Measurements from ENCODE around the gene TNNT3.
"Not testable (repeated sequence)": the region's sequence is repeated elsewhere in the genome, so short reads cannot be mapped to it uniquely, and the experiment has no call there.

TNNT3 gene

DNA sequence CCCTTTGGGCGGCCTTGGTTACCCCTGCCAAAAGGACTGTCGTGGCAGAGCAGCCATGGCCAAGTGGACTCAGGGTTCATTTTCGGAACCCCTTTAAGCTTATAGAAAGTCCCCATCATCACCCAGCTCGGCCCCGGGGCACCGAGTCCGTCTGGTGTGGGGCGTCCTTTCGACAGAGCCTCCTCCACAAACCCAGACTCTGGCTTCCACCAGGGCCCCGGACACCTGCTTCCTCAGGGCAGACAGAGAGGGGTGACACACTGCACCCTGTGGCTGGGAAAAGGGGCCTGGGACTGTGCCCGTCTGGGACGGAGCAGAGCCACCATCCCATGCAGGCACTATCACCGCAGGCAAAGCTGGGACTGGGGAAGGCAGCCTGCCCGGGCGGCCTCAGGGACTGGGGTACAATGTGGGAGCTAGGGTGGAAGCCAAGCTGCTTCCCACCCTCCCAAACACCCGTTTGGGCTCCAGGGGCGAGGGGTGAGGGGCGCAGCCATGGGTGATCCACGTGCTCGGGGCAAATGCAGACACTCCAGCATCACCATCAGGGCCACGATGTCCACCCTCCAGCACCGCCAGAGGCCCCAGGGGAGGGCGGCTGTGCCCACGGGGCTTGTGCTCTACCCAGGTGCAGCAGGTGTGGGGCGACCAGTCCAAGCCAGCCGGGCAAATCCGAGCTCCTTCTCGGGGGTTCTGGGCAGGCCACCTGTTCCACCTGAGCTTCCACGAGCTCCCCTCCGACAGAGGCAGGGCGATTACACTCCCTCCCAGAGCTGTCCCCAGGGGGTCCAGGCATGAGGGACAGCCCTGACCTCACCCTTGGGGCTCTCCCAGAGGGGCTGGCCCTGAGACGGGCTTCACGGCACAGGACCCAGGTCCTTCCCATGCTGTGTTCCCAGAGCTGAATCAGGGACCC is 15.9 kb downstream of the TNNT3 start:
- DNase-seq (ENCODE audit: low read depth), result no peak

DNA sequence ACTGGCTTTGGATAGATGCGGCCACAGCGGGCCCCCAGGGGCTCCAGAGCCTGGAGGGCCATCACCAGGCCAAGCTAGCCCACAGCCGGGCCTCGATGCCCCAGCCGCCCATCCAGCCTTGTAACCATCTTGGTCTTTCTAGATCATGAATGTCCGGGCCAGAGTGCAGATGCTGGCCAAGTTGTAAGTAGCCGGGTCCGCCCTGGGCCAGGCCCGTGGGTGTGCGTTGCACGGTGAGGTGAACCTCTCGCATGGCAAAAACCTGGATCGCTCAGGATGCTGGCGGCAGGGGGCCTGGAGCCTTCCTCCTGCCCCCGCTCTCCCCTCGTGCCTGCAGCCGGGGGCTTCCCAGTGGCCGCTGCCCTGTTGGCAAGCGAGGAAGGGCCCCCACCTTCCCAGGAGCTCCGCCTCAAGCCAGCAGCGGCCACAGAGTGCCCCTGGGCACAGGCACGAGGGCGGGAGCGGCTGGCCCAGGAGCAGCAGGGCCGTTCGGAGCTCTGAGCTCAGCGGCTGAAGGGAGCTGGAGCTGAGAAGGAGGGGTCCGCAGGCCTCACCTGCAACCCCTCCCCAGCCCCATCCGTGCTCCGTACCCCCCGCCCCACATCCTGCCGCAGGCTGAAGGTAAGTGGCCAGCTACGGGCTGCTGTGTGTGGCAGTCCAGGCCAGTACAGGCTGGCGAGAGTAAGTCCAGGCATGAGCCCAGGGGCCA is 16.7 kb downstream of the TNNT3 start:
- DNase-seq (ENCODE audit: low read depth), result no peak

DNA sequence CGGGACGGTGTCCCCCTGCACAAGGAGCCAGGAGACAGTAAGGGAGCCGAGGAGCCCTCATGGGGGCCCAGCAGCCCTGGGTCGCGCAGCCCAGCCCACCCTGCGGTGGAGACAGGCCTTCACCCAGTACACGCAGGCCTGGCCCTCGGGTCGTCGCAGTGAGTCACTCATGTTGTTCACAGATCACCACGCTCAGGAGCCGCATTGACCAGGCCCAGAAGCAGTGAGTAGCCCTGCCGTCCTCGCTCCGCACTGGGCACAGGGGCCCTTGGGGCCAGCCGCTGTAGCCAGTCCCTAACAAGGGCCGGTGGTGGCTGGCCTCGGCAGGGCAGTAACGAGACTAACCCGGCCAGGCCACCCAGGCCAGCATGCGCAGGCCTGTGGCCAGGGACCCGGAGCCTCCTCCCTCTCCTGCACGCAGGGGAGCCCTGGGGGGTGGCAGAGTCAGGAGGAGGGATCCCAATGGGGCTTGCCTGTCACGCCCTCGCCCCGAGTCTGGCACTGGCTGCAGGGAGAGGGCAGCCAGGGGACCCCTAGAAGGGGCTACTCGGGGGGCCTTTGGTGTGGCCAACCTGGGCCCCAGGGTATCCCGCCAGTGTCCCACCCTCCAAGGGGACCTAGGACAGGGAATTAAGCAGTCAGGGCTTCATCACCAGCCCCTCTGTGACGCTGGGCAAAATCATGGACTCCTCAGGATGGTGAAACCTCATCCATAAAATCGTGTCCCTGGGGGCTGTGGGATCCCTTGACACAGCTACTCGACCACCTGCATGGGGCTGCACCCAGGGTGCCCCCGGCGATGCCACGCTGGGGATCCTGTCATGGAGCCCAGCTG is 17.5 kb downstream of the TNNT3 start:
- no peak for DNase-seq (ENCODE audit: low read depth)

DNA sequence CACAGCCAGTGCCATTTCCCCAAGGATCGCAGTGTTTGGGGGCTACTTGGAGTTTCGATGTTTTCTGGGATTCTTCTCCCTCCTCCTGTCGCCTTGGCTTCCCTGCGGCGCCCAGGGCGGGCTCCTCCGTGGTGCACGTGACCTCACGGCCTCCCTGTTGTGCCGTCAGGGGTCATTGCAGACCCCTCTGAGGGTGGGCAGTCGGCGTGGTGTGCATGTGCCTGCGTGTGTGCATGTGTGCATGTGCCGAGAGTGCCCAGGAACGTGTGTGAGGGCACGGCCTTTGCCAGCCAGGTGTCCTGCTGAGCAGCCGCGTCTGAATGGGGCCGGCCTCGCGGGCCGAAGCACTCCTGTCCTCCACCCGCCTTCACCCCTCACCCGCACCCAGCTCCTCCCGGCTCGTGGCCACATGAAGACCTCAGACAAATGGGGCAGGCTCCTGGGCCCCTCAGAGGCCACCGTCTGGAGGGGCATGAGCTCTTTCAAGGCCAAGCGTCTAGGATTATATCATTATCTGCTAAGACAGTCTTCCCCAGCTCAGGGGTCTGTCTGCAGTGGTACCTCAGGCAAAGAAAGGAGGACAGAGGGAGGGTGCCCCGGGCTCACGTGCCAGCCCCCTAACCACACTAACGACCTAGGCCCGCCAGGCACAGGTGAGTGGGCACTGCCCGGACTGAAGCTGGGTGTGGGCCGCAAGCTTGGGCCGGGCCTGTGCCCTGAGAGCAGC is 18.3 kb downstream of the TNNT3 start:
- DNase-seq (ENCODE audit: low read depth), result no peak

DNA sequence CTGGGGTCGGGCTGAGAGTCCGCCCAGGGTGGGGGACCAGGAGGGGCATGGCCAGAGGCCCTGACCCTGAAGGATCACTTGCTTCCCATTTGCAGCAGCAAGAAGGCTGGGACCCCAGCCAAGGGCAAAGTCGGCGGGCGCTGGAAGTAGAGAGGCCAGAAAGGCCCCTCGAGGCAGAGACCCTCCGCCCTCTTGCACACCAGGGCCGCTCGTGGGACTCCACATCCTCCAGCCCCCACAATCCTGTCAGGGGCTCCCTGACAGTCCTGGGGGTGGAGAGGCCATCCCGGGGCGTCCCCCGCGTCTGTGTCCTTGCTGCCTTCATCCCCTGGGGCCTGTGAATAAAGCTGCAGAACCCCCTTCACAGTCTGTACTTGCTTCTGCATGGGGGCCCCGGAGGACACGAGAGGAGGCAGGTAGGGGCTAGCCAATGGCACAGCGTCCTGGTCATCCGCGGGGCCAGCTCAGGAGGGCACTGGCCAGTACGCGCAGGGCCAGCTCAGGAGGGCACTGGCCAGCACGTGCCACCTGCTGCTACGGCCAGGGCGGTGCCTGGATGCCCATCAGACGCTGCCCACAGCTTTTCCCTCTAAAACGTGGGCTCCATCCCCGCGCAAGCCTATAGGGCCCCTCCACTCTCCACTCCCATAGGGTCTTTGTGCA is 19.0 kb downstream of the TNNT3 start:
- no peak for DNase-seq (ENCODE audit: low read depth)

DNA sequence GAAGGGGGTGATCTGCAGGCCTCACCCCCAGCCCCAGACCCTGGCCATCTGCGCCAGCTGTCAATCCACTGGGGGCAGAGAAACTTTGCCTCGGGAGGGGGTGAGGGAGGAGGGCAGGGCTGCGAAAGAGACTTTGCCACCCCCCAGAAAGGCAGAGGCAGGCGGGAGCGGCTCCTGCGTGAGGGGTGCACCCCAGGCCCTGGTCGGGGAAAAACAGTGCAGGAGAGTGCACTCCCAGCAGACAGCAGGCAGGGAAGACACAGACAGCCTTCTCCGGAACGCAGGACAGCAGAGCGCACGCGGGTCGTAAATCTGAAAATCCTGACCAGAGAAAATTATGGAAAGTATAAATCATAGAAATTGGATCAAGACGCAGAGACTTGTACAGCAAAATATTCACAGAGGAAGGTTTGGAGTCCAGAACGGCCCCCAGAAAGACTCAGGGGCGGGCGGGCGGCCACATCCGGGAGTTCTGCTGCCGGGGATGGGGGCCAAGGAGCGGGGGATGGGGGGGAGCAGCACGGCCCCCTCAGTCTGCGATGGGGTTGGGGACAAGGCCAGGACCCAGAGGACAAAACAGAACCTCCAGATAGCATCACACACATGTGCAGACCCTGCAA is 19.6 kb downstream of the TNNT3 start:
- no peak for DNase-seq (ENCODE audit: low read depth)

DNA sequence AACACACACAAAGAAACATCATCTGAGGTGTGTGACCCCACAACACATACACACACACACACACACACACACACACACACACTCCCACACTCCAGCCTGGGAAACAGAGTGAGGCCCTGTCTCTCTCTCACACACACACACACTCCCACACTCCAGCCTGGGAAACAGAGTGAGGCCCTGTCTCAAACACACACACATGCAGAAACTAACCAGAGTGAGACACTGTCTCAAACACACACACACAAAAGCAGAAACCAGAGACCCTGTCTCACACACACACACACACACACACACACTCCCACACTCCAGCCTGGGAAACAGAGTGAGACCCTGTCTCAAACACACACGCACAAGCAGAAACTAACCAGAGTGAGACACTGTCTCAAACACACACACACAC is 20.3 kb downstream of the TNNT3 start:
- DNase-seq (ENCODE audit: low read depth), result not testable (repeated sequence)

DNA sequence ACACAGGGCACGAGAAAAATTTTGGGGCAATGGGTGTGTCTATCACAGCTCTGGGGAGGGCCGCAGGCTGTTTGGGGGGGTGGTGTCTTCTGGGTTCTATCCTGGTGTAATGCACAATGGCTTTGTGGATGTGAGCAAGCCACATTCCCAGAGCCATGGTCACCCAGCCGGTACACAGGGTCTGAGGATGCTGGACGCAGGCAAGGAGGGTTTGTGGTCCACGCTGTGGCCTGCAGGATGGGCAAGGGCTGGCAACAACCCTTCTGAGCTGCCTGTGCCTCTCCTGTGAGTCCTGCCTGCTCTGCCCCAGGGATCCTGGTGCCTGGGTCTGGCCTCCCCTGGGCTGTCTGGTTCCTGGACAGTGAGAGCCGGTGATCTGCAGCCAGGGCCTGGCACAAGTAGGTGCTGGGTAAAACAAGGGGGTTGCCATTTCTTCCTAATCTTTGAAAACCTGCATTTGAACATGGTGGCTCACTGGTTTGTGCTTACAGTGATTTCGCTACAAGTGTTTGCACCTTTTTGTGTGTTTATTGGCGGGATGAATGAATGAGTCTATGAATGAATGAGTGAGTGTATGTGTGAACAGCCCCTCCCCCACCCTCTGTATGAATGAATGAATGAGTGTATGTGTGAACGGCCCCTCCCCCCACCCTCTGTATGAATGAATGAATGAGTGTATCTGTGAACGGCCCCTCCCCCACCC is 23.2 kb downstream of the TNNT3 start:
- no peak for DNase-seq (ENCODE audit: low read depth)

DNA sequence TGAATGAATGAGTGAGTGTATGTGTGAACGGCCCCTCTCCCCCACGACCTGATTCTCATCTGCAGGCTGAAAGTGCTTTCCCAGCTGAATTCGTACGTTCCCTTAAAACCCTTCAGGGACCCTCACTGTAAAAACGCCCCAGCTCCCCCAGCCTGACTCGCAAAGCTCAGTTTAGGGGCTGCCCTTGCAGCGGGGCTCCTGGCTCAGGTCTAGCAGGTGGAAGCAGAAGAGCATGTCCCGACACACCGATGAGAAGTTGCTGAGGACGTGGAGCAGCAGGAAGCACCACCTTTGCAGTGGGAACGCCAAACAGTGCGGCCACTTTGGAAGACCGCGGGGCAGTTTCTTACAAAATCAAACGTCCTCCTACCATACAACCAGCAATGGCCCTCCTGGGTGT is 24.1 kb downstream of the TNNT3 start:
- DNase-seq (ENCODE audit: low read depth), result no peak

DNA sequence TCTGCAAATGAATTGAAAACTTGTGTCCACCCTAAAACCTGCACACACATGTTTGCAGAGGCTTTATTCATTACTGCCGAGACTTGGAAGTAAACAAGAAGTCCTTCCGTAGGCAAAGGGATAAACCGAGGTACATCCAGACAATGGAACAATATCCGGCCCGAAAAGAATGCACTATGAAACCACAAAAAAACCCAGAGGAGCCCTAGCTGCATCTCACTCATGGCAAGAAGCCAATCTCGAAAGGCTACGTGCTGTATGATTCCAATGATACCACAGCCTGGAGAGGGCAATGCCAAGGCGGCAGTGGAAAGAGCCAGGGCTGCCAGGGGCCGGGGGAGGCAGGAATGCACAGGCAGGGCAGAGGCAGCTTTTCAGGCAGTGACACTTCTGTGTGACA is 24.5 kb downstream of the TNNT3 start:
- no peak for DNase-seq (ENCODE audit: low read depth)

DNA sequence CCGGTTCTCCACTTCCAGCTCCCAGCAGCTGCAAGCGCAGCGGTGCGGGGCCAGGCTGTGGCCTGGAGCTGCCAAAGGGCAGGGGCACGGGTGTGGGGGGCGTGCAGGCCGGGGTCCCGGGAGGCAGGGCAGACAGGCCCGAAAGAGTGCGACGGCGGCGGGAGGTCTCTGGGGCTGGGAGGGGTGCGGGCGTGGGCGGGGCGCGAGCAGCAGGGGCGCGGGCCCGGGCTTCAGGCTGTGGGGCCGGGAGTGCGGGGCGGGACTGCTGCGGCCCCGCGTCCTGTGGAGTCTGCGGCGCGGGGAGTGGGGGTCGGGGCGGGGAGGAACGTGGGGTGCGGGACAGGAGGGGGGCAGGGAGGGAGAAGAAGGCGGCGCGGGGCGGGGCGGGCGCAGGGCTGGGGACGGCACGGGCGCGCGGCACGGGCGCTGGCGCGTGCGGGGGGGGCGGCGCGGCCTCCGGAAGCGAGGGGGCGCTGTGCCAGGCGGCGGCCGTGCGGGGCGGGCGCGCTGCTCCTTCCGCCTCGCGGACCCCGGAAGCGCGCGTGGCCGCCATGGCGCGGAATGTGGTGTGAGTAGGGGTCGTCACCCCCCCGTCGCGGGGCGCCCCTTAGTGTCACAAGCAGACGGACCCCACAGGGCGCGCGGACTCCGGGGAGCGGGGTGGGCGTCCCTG is 27.4 kb downstream of the TNNT3 start, which contains the start of gene MRPL23:
MRPL23 (plus strand) TSS at position 521 of the 673 bp plus-strand sequence; CDS start at position 552, 31 bp downstream.
- no peak for DNase-seq (ENCODE audit: low read depth)

DNA sequence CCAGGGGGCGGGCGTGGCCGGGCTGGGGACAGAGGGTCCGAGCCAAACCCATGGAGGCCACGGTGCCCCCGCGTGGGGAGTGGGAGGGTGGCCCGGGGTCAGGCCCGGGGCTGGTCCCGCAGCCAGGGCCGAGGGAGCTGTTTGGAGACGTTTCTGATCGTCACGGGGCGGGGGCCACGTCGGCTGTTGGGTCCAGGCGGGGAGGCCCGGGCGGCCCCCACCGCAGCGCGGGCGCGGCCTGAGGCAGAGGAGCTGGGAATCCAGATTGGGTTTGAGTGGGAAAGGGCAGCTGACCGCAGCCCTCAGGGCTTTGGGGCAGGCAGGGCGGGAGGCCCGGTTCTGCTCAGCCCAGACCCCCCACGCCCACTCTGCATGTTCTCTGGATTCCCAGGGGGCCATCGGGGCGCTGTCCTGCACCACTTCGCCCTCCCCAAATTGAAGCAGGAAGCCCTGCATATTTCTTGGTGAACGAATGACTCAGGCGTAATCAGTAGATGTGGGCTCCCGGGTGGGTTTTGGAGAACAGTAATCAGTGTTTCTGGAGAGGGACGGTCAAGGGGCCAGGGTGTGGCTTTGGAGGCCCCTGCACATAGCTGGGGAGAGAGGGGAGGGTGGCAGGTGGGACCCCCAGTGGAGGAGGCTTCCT is 28.2 kb downstream of the TNNT3 start:
- DNase-seq (ENCODE audit: low read depth), result no peak

DNA sequence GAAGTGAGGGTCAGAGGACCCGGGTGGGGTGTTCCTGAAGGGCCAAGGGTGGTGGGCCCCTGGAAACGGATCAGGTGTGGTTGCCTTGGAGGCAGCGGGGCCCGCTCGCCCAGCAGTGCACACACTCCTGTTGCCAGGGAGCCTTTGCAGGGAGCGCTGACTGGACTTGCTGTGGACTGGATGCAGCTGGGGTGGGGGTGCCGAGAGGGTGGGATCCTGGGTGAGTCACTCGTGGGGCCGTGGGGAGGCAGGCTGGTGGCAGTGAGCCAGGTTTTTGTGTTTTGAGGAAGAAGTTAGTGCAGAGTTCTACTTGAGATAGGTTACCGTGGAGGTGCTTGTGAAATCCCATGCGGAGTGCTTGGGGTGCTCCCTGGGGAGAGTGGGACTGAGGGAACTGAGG is 28.9 kb downstream of the TNNT3 start:
- DNase-seq (ENCODE audit: low read depth), result no peak

DNA sequence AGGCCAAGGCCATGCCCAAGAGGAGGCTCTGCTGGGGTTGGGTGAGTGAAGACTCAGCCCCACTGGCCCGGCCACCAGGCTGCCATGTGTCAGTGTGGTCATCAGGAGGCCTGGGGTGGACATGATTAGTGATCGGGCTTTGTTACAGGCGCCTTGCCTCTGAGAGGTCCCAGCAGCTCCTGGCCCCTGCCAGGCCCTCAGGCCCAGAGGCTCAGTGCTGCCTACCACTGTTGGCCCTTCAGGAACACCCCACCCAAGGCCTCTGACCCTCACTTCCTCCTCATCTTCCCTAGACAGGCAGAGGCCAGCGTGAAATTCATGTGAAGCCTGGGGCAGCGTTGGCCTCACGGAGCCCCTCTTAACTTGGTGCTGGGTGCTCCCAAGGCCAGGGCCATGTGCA is 29.8 kb downstream of the TNNT3 start:
- no peak for DNase-seq (ENCODE audit: low read depth)

DNA sequence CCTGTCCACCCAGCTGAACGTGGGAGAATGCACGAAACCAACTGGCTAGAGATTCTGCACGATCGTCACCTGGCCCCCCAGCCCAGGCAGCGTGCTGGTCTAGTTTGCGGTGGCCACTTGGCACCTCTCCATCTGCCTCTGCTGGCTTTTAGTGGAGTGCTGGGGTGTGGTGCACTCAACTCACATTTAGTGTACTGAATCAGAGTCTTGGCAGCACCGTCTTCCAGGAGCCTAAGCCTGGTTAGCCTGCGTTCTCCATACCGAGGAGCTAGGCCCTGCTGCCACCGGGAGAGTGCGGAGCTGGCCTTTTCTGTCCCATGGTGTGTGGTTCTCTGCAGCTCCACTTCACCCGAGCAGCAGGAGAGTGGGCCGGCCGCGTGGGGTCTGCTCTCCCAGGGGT is 30.4 kb downstream of the TNNT3 start:
- no peak for DNase-seq (ENCODE audit: low read depth)

DNA sequence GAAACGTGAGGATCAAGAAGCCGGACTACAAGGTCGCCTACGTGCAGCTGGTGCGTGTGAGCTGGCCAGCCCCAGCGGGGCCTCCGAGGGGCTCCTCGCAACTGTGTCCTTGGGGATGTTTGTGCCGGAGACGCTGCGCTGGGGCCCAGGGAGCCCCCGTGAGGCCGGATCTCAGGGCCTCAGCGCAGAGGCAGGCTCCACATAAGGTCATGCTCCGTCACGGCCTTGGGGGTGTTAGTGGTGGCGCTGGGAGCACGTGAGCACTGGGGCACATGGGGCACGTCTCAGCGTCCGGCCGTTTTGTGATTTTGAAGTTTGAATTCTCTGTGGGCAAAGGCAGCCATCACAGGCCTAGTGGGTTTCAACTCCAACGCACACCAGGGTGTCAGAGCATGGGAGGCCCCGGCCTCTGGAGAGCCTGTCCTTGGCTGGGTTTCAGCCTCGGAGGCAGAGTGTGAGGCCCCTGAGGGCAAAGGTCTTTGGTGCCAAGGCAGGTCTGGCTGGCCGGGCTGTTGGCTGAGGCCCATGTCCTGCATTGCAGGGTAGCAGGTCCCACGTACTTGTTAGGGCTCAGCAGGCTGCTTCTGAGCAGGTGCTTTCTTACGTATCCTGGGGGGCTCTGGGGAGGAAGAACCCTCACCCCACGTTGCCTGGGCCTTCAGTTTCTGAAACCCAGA is 33.4 kb downstream of the TNNT3 start:
- no peak for DNase-seq (ENCODE audit: low read depth)

DNA sequence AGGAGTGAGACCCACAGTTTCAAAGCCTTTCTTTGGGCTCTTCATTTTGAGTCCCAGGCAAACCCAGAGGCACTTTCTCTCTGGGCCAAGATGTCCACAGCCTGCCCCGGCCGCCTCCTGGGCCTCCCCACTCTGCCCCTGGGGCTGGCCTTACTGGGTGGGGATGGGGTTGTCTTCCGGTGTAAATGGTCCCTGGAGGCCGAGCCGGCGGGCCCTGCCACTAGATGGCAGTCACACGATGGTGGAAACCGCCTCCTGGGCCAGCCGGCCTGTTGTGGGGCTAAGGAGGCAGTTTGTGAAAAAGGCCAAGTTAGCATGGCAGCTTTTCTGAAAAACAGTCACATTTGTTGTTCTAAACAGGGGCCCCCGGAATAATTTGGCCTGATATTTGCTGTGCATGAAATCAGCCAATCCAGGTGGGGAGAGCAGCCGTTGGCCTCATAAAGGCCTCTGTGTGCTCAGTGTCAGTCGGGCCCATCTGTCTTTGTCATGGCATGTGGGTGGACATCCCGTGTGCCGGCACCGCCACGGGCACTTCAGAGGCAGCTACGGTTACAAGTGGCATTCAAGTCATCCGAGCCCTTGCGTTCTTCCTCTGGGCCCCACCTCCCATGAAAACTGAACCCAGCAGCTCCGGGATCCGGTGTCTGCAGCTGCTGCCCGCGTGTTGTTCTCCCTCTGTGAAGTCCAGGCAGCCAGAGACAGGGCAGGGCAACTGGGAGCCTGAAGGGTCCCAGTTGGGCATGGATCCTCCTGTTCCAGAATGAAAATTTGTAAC is 34.2 kb downstream of the TNNT3 start:
- DNase-seq (ENCODE audit: low read depth), result no peak

DNA sequence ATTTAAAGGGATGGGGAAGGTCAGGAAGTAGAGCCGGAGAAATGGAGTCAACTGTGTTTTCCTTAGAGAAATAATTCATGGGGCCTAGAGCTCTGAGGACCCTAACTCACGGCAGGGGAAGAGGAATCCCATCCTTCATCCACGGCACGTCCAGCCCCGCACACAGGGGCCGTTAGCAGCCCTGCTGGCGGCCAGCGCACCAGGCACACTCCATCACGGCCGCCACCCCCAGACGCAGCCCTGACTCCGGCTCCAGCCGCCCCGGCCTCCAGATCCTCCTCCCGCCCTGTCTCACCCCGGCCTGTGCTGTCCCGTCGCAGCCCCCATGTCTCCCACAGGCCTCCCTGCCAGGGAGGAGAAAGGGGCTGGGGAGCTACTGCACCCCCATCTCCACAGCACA is 38.9 kb downstream of the TNNT3 start:
- DNase-seq (ENCODE audit: low read depth), result no peak
